HFF-Myc (cell line): ENCODE data around the gene FGD4.

Source experiments
- DNase-seq: peaks from one replicate; pipeline ENCODE4 v3.0.0-alpha.2; 2011; ENCODE audit warnings: low read depth; ENCODE audit errors: extremely low read depth
- H3K4me3 ChIP-seq: replicated peaks from 2 replicates; pipeline ENCODE4 v1.5.1; 2011; ENCODE audit warnings: low read depth, mild to moderate bottlenecking, control low read depth, low read length
- TF ChIP-seq, protein P1 (sequence below): IDR thresholded peaks from 2 replicates; pipeline ENCODE4 v1.5.1; 2012; ENCODE audit warnings: mild to moderate bottlenecking, low read depth, low read length, control low read depth; ENCODE audit errors: missing control alignments

Gene FGD4

DNA sequence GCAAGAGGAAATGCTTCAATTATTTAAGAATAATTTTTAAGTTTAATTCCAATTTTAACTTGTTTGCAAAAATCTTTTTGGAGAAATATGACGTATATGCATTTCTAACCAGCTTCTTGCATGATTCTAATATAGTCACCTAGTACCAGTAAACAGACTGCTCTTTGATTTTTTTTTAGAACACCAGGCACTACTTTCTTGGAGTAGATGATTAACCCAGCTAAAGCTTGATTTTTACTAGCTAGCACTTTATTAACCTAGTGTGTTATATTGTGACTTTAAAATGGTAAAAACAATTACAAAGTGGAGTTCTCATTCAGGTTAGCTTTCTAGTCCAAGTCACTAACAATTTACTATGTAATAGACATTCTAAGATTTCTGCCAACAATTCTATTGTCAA lies 32.6 kb upstream of the FGD4 start:
- TF ChIP-seq, protein P1, sequence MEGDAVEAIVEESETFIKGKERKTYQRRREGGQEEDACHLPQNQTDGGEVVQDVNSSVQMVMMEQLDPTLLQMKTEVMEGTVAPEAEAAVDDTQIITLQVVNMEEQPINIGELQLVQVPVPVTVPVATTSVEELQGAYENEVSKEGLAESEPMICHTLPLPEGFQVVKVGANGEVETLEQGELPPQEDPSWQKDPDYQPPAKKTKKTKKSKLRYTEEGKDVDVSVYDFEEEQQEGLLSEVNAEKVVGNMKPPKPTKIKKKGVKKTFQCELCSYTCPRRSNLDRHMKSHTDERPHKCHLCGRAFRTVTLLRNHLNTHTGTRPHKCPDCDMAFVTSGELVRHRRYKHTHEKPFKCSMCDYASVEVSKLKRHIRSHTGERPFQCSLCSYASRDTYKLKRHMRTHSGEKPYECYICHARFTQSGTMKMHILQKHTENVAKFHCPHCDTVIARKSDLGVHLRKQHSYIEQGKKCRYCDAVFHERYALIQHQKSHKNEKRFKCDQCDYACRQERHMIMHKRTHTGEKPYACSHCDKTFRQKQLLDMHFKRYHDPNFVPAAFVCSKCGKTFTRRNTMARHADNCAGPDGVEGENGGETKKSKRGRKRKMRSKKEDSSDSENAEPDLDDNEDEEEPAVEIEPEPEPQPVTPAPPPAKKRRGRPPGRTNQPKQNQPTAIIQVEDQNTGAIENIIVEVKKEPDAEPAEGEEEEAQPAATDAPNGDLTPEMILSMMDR = no peak
- DNase-seq = no peak

DNA sequence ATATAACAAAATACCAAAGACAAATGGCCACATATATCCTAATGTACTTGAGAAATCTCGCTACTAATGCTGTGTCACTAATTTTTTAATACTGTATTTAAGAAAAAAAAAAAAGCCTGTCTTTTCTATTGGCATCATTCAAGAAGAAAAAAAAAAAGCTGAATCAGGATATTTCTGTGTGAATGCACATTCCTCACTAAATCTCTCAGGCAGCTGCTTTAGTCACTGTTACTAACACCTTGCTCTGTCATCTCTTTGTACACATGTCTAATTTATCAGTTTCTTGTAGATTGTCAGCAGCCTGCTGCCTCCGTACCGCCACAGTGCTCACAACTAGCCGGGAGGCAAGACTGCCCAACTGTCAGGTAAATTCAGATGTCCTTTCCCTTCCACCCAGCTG lies 32.0 kb upstream of the FGD4 start:
- no peak overlapping the region for H3K4me3 ChIP-seq
- no peak for DNase-seq
- TF ChIP-seq, protein P1 = no peak

More for the DNA sequence above, 32.6 kb upstream of the FGD4 start:
- no peak overlapping the region for H3K4me3 ChIP-seq

DNA sequence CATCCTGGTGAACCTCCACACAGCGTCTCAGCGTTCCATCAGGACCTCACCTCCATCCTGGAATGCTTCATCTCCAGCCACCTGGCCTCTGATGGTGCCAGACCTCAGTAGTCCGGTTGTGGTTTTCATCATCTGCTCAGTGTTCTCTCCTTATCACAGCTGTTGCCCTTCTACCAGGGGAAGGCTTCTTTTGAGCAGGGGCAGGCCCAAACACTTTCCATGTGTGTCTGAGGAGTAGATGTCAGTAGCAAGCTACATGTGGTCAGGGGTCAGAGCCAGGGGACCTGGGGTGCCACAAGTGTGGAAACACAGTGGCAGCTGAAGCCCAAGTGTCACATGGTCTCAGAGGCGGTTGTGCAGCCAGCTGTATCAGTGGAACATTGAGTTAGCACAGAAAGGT lies 30.2 kb upstream of the FGD4 start:
- H3K4me3 ChIP-seq = no peak overlapping the region
- TF ChIP-seq, protein P1 = no peak
- DNase-seq = no peak

DNA sequence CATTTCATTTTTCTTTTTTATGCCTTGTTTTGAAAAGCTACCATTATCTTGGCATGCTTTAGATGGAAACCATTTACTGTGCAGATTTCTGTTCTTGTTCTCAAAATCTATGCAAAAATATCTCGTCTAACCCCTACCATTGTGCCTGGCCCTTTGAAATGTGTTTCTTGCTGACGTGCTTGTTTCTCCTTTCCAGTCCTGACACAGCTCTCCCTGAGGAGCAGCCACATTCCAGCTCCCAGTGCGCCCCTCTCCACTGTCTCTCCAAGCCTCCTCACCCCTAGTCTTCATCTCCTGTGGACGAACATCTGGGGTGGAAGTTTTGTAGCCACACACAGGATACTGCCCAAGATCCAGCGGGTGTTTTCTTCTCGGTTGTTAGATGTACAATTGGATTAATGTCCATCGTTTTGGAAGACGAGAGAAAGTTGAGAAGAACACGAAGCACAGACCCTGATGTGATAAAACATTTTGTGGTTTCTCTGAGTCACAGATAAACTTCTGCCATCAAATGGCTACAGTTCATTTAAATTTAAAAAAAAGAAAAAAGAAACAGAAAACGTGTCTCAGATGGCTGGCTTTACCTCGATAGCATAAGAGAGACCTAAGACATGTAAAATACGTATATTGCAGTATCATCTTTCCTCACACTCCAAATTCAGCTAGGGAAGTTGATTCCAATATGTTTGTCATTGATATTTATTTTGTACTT lies 21.9 kb upstream of the FGD4 start:
- H3K4me3 ChIP-seq = no peak overlapping the region
- TF ChIP-seq, protein P1 = no peak
- no peak for DNase-seq

DNA sequence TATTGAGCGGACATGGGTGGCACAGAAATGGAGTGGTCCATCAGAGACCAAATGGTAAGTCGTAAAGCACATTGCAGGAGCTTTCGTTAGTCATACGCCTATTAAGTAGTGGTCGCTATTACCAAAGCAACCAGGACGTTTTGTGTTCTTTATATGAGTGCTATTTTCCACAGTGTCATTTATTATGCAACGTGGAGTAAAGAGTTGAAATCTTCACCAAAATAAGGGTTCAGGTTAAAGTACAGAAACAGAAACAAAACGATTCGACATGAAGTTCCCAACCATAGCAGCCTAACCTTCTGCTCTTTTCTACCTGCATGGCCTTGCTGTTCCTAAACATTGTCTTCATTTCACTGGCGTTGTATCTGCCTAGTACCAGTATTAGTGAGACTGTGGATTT lies 20.1 kb upstream of the FGD4 start:
- H3K4me3 ChIP-seq = no peak overlapping the region
- TF ChIP-seq, protein P1 = no peak
- no peak for DNase-seq

DNA sequence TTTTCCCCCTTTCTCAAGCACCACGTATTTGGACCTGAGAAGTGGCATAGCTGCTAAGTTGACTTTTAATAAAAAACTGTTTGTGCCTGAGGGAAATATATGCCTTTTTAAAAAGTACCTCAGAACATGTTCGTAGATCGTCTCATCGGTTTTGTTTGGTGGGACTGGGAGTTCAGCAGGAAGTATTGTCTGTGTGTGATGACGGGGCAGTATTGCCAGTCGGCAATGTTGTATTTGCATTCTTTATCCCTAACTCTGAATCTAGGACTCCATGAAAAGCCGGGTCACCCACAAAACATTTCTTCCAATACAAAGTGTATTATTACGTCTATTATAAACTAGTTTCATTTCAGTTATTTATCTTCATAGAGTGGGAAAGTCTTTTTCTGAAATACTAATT lies 19.7 kb upstream of the FGD4 start:
- H3K4me3 ChIP-seq = no peak overlapping the region
- TF ChIP-seq, protein P1 = no peak
- DNase-seq = no peak

DNA sequence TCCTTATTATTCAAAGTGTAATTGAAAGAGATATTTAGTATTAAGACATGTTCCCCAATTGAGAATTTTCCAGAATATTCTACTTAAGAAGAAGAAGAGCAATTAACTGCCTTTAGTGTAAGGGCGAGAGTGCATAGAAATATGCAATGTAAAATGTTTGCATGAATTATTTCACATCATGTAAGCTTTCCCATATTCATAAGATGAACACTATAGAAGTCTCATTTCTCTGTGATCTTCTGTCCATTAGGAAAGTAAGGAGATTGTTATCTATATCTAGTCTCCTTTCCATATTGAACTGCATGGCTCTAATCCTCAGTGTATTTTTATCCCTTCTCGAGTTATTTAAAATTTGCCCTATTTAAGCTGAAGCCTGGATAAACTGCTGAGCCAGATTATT lies 17.1 kb upstream of the FGD4 start:
- TF ChIP-seq, protein P1 = no peak
- no peak for DNase-seq
- no peak overlapping the region for H3K4me3 ChIP-seq
